ENCODE results near the gene VWA7.

Gene VWA7

GRCh38 chr6:31780507-31781243, 3.5 kb upstream of the VWA7 start:
- TF ChIP-seq, protein P1, sequence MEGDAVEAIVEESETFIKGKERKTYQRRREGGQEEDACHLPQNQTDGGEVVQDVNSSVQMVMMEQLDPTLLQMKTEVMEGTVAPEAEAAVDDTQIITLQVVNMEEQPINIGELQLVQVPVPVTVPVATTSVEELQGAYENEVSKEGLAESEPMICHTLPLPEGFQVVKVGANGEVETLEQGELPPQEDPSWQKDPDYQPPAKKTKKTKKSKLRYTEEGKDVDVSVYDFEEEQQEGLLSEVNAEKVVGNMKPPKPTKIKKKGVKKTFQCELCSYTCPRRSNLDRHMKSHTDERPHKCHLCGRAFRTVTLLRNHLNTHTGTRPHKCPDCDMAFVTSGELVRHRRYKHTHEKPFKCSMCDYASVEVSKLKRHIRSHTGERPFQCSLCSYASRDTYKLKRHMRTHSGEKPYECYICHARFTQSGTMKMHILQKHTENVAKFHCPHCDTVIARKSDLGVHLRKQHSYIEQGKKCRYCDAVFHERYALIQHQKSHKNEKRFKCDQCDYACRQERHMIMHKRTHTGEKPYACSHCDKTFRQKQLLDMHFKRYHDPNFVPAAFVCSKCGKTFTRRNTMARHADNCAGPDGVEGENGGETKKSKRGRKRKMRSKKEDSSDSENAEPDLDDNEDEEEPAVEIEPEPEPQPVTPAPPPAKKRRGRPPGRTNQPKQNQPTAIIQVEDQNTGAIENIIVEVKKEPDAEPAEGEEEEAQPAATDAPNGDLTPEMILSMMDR (IDR thresholded peaks at IDR 0.05; ENCODE audit: control extremely low read depth, extremely low read depth, low read depth, missing control alignments): no peak
- no peak for DNase-seq (ENCODE audit: extremely low spot score)
- POLR2A ChIA-PET: interaction anchor here (0.8 kb wide), 1 partner anchor 11 kb away, joined by 3 read pairs; no protein-coding TSS in a partner anchor
- CTCF ChIA-PET: interaction anchor here (1.0 to 4.6 kb wide), 6 partner anchors 11 to 33 kb away, joined by 3 to 31 read pairs (median 6); partner anchors contain the start of gene VARS1

- POLR2A ChIA-PET: no interaction called here
- DNase-seq (ENCODE audit: extremely low spot score): no peak
- CTCF ChIA-PET: interaction anchor here (1.3 to 4.6 kb wide), 5 partner anchors 10 to 32 kb away, joined by 3 to 31 read pairs (median 5); partner anchors contain the start of gene VARS1
- TF ChIP-seq, protein P1 (IDR thresholded peaks at IDR 0.05; ENCODE audit: control extremely low read depth, extremely low read depth, low read depth, missing control alignments): no peak
Measured at GRCh38 chr6:31779908-31780307, 2.8 kb upstream of the VWA7 start.

GRCh38 chr6:31778999-31779885, 2.1 kb upstream of the VWA7 start:
- ChIA-PET POLR2A (interaction anchor here (1.6 kb wide), 1 partner anchor 48 kb away, joined by 5 read pairs; the partner anchor contains the start of gene HSPA1B), CTCF (interaction anchor here (1.3 to 4.6 kb wide), 5 partner anchors 9 to 32 kb away, joined by 3 to 31 read pairs (median 5); partner anchors contain the start of gene VARS1)
- DNase-seq (ENCODE audit: extremely low spot score): no peak
- TF ChIP-seq, protein P1 (IDR thresholded peaks at IDR 0.05; ENCODE audit: control extremely low read depth, extremely low read depth, low read depth, missing control alignments): no peak

- DNase-seq (ENCODE audit: extremely low spot score): no peak
- ChIA-PET POLR2A (interaction anchor here (1.6 kb wide), 1 partner anchor 49 kb away, joined by 5 read pairs; the partner anchor contains the start of gene HSPA1B), CTCF (interaction anchor here (1.0 to 4.6 kb wide), 4 partner anchors 8 to 48 kb away, joined by 3 to 31 read pairs (median 6); no protein-coding TSS in a partner anchor)
- TF ChIP-seq, protein P1 (IDR thresholded peaks at IDR 0.05; ENCODE audit: control extremely low read depth, extremely low read depth, low read depth, missing control alignments): no peak
Measured at GRCh38 chr6:31778193-31778592, 1.1 kb upstream of the VWA7 start.

- DNase-seq (ENCODE audit: extremely low spot score): no peak
- TF ChIP-seq, protein P1 (IDR thresholded peaks at IDR 0.05; ENCODE audit: control extremely low read depth, extremely low read depth, low read depth, missing control alignments): no peak
- POLR2A ChIA-PET: interaction anchor here (0.5 to 0.9 kb wide), 3 partner anchors 50 to 79 kb away, joined by 3 to 5 read pairs (median 4); partner anchors contain the start of gene HSPA1B
- CTCF ChIA-PET: interaction anchor here (1.0 to 4.6 kb wide), 5 partner anchors 8 to 48 kb away, joined by 3 to 31 read pairs (median 3); partner anchors contain the start of gene LSM2
Measured at GRCh38 chr6:31777667-31778050, 531 bp upstream of the VWA7 start.

- POLR2A ChIA-PET: no interaction called here
- DNase-seq (ENCODE audit: extremely low spot score): no peak
- CTCF ChIA-PET: interaction anchor here (1.1 kb wide), 1 partner anchor 15 kb away, joined by 3 read pairs; no protein-coding TSS in a partner anchor
- TF ChIP-seq, protein P1 (IDR thresholded peaks at IDR 0.05; ENCODE audit: control extremely low read depth, extremely low read depth, low read depth, missing control alignments): no peak
Measured at GRCh38 chr6:31776485-31776988, 591 bp downstream of the VWA7 start.

Measured in GM10248 (cell line).